H54 (cell line): ENCODE results near the gene YEATS2.

Experiments
- DNase-seq: peaks from one replicate; pipeline ENCODE4 v3.0.0; 2011; ENCODE audit warnings: low spot score, mixed read lengths; ENCODE audit not compliant: insufficient read length
- FAIRE-seq: peaks from 3 replicates; lab custom pipeline; 2011; peaks lifted over from hg19 to GRCh38; lab: Jason Lieb, UNC
- POLR2A ChIP-seq: IDR thresholded peaks from 2 replicates; pipeline ENCODE4 v1.6.1; 2011; ENCODE audit warnings: low read depth, mild to moderate bottlenecking, low read length

Gene YEATS2

DNA sequence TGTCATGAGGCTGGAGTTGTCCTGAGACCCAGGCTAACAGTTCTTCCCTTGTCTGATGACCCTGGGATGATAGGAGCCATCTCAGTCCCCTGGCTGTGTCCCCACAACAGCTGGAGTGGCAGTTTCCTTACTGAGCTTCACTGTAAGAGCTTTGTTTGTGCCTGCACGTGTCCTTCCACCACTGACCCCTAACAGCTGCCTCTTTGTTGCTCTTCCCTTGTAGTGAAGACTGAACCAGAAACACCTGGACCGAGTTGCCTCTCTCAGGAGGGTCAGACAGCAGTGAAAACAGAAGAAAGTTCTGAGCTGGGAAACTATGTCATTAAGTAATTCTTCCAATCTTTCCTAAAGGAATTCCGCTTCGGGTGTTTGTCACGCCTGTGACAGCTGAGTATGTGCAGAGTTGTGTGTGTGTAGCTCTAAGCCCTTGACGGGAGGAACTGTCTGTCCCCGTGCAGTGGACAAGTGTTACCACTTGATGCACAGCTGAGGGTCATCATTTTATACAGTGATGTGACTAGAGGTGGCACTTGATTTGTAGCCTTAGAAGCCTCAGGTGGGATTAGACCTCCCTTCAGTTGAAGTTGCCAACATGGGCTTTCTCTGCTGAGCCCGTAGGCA is 102.8 kb downstream of the YEATS2 start:
- TF ChIP-seq POLR2A = no peak
- FAIRE-seq (no peak), DNase-seq (no peak)

- FAIRE-seq = no peak
- DNase-seq = no peak
- TF ChIP-seq POLR2A = no peak
Measured at GRCh38 chr3:183801601-183802000, 104.0 kb downstream of the YEATS2 start.

DNA sequence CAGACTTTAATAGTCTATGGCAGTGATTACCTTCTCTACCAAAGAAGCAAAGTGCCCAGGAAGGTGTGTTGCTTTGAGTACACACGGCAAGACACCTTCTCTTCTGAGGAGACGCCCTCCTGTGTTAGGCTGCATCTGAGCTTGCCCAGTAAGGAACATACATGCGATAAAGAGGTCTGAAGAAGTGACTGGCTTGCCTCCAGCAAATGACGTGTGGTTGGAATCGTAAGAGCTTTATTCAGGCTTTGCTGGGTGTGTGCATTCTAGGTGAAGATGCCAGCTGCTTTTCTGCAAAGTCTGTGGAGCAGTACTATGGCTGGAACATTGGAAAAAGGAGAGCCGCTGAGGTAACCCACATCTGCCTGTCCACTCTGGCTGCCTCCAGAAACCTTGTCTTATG is 105.4 kb downstream of the YEATS2 start:
- DNase-seq = no peak
- no peak for TF ChIP-seq POLR2A
- no peak for FAIRE-seq

DNA sequence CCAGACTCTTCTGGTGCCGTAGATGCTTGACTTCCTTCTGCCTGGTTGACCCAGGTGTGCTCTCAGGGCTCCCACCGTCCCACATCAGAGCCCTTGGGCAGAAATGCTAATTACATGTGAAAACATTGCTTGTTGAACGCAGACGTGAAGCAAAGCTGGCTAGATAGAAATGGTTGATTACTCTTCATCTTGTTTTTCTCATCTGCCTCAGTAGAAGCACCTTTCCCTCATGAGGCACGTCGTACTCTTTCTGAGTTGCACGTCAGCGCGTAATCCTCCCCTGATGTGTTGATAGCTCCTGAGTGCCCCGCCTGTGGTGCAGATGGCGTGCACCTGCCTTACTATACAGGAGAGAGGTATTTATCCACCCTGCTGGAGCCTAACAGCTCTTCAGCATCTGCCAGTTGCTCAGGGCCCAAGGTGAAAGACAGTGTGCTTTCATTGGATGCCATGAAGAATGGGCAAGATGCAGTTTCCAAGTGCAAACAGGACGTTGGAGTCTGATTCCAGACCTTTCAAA is 109.7 kb downstream of the YEATS2 start:
- no peak for DNase-seq
- FAIRE-seq = no peak
- TF ChIP-seq POLR2A = no peak

- TF ChIP-seq POLR2A = no peak
- no peak for FAIRE-seq
- DNase-seq = no peak
Measured at GRCh38 chr3:183807881-183808280, 110.3 kb downstream of the YEATS2 start.

DNA sequence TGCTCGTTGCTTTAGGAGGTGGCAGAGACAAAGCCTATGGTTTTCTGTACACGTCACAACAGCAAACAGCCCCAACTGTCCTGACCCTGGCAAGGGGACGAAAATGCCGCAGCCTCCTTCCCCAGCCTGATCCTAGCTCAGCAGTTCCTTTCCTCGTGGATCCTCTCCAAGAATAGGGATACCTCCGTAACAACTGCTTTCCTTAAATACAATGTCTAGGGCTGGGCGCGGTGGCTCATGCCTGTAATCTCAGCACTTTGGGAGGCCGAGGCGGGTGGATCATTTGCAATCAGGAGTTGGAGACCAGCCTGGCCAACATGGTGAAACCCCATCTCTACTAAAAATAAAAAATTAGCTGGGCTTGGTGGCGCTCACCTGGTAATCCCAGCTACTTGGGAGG is 110.8 kb downstream of the YEATS2 start:
- DNase-seq (no peak), FAIRE-seq (no peak)
- no peak for TF ChIP-seq POLR2A

DNA sequence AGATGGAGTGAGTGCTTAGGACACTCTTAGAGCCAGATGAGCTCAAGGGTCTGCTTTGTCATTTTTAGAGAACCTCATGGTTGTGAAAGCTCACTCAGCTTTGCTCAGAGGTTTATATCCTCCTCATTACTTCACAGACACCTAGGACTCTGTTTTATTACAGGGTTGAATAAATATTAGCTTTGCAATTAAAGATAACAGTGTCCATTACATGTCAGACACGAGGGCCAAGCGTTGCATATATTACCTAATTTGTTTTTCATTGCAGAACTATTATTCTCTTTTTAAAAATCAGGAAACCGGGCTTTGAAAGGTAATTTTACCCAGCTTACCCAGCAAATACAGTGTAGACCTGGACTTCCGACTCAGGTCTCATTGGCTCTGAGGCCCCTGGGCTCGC is 111.7 kb downstream of the YEATS2 start:
- DNase-seq = no peak
- TF ChIP-seq POLR2A = no peak
- FAIRE-seq = no peak

DNA sequence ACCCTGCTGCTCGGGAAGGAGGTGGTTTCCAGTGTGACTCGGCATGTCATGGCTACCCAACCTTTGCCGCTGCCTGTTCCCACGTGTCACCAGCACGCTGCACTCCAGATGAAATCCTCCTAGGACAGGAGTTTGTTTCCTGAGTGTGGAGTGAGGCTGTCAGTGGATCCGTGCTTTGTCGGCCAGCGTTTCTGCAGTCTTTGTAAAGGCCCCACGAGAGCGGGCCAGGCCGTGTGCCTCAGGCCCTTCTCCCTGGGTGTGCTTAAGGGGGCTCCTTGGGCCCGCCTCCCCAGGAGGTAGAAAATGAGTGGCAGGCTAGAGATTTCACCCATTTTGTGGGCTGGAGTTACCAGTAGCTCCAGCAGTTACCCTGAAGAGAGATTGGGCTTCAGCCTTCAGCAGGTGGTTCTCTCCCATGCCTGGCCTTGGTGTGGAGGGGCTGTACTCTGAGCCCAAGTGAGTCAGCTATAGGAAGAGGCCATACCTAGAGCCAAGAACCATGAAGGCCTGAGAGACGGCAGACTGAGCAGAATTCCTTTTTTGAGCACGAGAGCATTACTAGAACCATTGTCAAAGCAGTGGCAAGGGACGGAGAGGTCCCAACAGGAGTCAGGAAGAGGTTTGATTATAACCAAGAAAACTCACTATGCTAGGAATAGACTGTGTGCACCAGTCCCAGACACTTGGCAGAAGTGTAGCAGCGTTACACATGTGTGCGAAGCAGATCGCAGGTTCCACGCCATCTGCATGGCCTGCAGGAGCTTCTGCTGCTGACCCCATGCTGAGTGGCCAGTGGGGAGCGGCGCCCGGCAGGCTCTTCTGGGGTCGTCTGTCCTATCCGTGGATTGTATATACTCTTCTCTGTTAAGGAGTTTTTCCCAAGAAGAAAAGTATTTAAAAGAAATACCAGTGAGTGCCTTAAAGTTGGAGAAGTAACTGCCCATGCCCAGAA is 113.3 kb downstream of the YEATS2 start:
- FAIRE-seq (no peak), DNase-seq (no peak)
- TF ChIP-seq POLR2A = no peak

DNA sequence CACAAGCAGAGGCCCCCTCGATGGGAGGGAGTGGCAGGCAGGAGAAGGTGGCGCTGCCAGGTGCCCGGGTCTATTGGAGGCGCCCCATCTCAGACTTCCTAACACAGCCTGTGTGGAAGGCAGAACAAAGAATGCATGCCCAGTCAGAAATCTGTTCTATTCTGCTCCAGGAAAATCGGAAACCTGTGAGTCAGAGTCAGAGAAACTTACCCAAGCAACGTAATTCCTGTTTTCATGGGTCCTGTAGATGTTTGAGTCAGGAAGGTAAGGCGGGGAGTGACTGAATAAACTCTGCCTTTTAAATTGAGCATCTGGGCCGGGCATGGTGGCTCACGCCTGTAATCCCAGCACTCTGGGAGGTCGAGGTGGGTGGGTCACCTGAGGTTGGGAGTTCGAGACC is 114.0 kb downstream of the YEATS2 start:
- no peak for TF ChIP-seq POLR2A
- DNase-seq (no peak), FAIRE-seq (no peak)

DNA sequence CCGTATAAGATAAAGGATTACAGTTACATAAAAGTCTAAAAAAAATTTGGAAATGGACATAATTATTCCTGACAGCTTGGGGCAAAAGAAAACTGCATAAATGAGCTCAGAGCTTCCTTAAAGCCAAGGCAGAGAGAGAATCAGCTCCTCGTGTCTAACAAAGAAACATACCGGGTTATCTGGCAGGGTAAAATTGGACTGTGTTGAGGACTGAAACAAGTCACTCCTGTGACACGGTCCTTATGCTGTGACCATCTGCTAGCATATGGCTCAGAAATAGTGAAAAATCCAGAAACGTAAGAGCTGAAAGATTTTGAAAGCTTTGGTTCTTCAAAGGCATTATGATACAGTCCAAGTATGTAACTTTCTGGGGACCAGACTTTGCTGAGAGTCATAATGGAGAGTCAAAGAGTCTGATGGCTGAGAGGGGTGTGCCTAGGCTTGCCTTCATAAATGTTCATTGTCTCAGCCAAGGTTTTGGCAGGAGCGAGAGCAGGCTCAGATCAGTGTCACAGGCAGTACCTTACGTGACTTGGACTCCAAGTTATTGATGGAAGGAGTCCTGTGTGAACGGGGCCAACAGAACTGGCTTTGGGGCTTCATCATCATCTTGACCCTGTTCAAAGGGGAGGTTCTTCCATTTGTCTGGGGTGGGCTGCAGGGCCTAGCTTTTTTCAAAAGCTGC is 115.3 kb downstream of the YEATS2 start:
- FAIRE-seq (no peak), DNase-seq (no peak)
- no peak for TF ChIP-seq POLR2A

GRCh38 chr3:183814240-183814639 is 116.6 kb downstream of the YEATS2 start:
- no peak for FAIRE-seq
- no peak for DNase-seq
- no peak for TF ChIP-seq POLR2A

DNA sequence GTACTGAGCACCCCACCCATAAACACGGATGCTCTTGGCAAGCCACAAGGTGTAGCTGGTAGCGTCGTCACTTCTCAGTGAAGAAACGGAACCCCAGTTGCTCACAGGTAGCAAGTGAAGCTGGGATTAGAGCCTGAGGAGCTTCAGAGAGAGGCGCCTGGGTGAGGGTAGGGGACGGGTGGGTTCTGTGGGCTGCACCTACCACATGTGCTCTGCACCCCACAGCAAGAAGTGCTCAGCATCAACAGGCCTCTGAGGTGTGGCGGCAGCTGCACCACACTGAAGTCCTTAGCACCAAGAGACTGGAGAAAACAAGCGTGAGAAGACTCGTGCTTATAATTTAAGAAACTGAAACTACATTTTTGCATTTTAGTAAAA is 118.0 kb downstream of the YEATS2 start:
- DNase-seq = no peak
- FAIRE-seq = no peak
- TF ChIP-seq POLR2A = no peak

DNA sequence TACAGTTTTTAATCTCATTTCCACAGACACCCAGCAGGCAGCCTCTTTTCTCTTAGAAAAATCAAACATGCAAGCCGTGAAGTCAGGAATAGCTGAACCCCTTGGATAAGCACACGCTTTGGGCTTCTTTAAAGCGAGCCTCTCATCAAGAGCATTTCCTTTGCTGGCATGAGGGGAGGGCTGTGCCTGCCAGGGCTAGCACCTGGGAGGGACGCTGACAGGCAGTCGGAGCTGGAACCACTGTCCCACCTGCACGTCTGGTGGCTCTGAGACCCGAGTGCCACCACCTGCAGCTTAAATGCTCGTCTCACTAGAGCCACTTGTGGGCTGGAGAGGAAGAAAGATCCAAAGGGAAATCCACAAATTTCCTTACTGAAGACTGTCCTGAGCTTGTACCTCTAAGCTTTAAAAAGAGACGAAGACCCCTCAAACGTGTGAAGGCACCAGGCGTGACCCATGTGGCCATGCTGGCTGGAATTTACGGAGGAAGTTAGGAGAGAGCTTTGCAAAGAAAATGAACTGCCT is 118.4 kb downstream of the YEATS2 start:
- TF ChIP-seq POLR2A = no peak
- DNase-seq = no peak
- no peak for FAIRE-seq

GRCh38 chr3:183816681-183817510 is 119.3 kb downstream of the YEATS2 start:
- FAIRE-seq (no peak), DNase-seq (no peak)
- TF ChIP-seq POLR2A = no peak
